HG03354 (cell line): ENCODE measurements around the gene PCDHA1.
"Not testable (repeated sequence)": the region's sequence is repeated elsewhere in the genome, so short reads cannot be mapped to it uniquely, and the experiment has no call there.

Experiments used
- ATAC-seq: cut with Tn5 transposase; IDR thresholded peaks from one replicate; pipeline ENCODE4 v1.9.1; 2021; ENCODE audit warnings: mild to moderate bottlenecking; ENCODE audit not compliant: unreplicated experiment, poor library complexity, severe bottlenecking

The PCDHA1 gene

GRCh38 chr5:140842798-140843733 is 57.1 kb downstream of the PCDHA1 start:
- ATAC-seq: no peak

DNA sequence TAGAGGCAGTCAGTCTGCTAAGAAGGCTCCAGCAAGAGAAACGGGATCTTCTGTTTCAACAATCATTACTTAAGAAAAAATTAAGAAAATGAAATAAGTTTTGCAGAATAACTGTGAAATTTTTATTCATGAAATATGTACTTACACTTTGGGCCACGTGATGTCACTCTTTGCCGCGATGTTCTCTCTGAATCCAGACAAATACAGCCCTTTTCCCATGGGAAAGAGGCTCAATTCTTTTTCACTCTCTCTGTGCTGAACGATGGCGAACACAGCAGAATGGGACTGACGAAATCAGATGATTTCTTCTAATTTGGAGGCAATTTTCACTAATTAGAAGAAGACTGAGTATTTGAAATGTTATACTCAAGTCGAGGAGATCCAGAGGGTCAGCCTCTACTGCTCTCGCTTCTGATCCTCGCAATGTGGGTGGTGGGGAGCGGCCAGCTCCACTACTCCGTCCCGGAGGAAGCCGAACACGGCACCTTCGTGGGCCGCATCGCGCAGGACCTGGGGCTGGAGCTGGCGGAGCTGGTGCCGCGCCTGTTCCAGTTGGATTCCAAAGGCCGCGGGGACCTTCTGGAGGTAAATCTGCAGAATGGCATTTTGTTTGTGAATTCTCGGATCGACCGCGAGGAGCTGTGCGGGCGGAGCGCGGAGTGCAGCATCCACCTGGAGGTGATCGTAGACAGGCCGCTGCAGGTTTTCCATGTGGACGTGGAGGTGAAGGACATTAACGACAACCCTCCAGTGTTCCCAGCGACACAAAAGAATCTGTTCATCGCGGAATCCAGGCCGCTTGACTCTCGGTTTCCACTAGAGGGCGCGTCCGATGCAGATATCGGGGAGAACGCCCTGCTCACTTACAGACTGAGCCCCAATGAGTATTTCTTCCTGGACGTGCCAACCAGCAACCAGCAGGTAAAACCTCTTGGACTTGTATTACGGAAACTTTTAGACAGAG is 62.5 kb downstream of the PCDHA1 start, which contains the start of gene PCDHA9:
Gene PCDHA9, plus strand, starts transcription at position 244 of the 964 bp plus-strand sequence. Its CDS starts 114 bp downstream, at position 358.
- not testable (repeated sequence) for ATAC-seq

DNA sequence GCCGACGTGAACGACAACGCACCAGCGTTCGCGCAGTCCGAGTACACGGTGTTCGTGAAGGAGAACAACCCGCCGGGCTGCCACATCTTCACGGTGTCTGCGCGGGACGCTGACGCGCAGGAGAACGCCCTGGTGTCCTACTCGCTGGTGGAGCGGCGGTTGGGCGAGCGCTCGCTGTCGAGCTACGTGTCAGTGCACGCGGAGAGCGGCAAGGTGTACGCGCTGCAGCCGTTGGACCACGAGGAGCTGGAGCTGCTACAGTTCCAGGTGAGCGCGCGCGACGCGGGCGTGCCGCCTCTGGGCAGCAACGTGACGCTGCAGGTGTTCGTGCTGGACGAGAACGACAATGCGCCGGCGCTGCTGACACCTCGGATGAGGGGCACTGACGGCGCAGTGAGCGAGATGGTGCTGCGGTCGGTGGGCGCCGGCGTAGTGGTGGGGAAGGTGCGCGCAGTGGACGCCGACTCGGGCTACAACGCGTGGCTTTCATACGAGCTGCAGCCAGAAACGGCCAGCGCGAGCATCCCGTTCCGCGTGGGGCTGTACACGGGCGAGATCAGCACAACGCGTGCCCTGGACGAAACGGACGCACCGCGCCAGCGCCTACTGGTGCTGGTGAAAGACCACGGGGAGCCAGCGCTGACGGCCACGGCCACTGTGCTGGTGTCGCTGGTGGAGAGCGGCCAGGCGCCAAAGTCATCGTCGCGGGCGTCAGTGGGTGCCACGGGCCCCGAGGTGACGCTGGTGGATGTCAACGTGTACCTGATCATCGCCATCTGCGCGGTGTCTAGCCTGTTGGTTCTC is 64.1 kb downstream of the PCDHA1 start:
- ATAC-seq: not testable (repeated sequence)

GRCh38 chr5:140855772-140856674 is 70.1 kb downstream of the PCDHA1 start, which contains the start of gene PCDHA10:
Gene PCDHA10 (plus strand): TSS chr5:140855897. CDS start chr5:140856049, 152 bp downstream.
- ATAC-seq: no peak

DNA sequence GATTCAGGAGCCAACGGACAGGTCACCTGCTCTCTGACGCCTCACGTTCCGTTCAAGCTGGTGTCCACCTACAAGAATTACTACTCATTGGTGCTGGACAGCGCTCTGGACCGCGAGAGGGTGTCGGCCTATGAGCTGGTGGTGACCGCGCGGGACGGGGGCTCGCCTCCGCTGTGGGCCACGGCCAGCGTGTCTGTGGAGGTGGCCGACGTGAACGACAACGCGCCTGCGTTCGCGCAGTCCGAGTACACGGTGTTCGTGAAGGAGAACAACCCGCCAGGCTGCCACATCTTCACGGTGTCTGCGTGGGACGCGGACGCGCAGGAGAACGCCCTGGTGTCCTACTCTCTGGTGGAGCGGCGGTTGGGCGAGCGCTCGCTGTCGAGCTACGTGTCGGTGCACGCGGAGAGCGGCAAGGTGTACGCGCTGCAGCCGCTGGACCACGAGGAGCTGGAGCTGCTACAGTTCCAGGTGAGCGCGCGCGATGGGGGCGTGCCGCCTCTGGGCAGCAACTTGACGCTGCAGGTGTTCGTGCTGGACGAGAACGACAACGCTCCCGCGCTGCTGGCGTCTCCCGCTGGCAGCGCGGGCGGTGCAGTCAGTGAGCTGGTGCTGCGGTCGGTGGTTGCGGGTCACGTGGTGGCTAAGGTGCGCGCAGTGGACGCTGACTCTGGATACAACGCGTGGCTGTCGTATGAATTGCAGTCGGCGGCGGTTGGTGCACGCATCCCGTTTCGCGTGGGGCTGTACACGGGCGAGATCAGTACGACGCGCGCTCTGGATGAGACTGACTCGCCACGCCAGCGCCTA is 71.4 kb downstream of the PCDHA1 start:
- no peak for ATAC-seq

DNA sequence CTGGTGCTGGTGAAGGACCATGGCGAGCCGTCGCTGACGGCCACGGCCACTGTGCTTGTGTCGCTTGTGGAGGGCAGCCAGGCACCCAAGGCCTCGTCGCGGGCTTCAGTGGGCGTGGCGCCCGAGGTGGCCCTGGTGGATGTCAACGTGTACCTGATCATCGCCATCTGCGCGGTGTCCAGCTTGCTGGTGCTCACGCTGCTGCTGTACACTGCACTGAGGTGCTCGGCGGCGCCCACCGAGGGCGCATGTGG is 72.0 kb downstream of the PCDHA1 start:
- ATAC-seq: no peak

DNA sequence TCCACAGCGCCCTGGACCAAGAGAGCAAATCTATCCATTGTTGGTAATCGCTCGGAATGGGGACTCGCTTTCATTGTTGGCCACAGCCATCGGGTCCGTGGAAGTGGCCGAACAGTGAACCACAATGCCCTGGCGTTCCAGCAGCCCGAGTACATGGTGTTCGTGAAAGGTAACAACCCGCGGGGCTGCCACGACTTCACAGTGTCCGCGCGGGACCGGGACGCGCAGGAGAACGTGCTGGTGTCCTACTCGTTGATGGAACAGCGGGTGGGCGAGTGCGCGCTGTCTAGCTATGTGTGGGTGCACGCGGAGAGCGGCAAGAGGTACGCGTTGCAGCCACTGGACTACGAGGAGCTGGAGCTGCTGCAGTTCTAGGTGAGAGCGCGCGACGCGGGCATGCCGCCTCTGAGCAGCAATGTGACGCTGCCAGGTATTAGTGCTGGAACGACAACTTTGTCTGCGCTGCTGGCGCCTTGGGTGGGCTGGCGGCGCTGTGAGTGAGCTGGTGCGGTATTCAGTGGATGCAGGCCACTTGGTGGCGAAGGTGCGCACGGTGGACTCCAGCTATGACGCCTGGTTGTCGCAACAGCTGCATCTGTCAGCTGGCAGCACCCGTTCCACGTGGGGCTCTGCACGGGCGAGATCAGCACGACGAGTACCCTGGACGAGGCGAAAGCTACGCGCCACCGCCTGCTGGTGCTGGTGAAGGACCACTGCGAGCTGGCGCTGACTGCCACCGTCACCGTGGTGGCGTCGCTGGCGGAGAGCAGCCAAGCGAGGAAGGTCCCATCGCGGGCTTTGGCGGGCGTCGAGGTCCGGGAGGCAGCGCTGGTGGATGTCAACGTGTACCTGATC is 76.7 kb downstream of the PCDHA1 start:
- ATAC-seq: no peak

GRCh38 chr5:140868721-140869554 is 83.0 kb downstream of the PCDHA1 start, which contains the start of gene PCDHA11:
Gene PCDHA11 (plus strand): TSS chr5:140868957. CDS start chr5:140869104, 147 bp downstream.
- no peak for ATAC-seq

DNA sequence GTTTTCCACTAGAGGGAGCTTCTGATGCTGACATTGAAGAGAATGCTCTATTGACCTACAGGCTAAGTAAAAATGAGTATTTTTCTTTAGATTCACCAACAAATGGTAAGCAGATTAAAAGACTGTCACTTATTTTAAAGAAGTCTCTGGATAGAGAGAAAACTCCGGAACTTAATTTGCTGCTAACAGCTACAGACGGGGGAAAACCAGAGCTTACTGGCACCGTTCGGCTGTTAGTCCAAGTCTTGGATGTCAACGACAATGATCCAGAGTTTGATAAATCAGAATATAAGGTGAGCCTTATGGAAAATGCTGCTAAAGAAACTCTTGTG is 83.6 kb downstream of the PCDHA1 start:
- ATAC-seq: no peak

- no peak for ATAC-seq
These were observed 84.6 kb downstream of the PCDHA1 start for GRCh38 chr5:140870221-140871201.

DNA sequence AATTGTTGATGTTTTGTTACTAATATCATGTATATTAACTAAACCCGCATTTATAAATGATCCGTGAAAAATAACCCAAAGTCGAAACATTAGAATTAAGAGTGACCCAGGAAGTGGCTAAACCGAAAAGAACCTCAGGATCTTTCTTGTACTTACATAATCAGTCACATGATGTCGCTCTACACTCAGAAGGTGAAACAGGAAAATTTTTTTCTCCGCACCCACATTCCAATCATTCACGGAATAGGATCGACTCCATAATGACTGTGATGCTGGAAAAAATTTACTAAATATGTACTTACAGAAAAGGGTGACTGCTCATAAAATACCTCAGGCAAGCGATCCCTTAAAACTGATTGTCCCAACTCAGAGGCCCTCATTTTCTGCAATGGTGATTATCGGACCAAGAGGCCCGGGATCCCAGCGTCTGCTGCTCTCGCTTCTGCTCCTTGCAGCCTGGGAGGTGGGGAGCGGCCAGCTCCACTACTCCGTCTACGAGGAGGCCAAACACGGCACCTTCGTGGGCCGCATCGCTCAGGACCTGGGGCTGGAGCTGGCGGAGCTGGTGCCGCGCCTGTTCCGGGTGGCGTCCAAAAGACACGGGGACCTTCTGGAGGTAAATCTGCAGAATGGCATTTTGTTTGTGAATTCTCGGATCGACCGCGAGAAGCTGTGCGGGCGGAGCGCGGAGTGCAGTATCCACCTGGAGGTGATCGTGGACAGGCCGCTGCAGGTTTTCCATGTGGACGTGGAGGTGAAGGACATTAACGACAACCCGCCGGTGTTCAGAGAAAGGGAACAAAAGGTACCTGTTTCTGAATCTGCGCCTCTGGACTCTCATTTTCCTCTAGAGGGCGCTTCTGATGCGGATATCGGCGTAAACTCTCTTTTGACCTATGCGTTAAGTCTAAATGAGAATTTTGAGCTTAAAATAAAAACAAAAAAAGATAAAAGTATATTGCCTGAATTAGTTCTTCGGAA is 89.4 kb downstream of the PCDHA1 start, which contains the start of gene PCDHA12:
Gene PCDHA12, plus strand, starts transcription at position 224 of the 981 bp plus-strand sequence. Its CDS starts 165 bp downstream, at position 389.
- ATAC-seq: no peak

- ATAC-seq: not testable (repeated sequence)
These were observed 90.8 kb downstream of the PCDHA1 start for GRCh38 chr5:140876541-140877261.

- ATAC-seq: no peak
These were observed 91.3 kb downstream of the PCDHA1 start for GRCh38 chr5:140877262-140877581.
